GM12892 (cell line): ENCODE results near the gene RTEL1.

Source experiments
- POLR2AphosphoS5 ChIP-seq: IDR thresholded peaks from 2 replicates; pipeline ENCODE4 v1.6.1; 2011; ENCODE audit warnings: low read depth, low read length, control low read depth
- TAF1 ChIP-seq: IDR thresholded peaks from 2 replicates; pipeline ENCODE4 v1.6.1; 2011; ENCODE audit warnings: low read depth, mild to moderate bottlenecking, control low read depth, low read length, borderline replicate concordance

DNA sequence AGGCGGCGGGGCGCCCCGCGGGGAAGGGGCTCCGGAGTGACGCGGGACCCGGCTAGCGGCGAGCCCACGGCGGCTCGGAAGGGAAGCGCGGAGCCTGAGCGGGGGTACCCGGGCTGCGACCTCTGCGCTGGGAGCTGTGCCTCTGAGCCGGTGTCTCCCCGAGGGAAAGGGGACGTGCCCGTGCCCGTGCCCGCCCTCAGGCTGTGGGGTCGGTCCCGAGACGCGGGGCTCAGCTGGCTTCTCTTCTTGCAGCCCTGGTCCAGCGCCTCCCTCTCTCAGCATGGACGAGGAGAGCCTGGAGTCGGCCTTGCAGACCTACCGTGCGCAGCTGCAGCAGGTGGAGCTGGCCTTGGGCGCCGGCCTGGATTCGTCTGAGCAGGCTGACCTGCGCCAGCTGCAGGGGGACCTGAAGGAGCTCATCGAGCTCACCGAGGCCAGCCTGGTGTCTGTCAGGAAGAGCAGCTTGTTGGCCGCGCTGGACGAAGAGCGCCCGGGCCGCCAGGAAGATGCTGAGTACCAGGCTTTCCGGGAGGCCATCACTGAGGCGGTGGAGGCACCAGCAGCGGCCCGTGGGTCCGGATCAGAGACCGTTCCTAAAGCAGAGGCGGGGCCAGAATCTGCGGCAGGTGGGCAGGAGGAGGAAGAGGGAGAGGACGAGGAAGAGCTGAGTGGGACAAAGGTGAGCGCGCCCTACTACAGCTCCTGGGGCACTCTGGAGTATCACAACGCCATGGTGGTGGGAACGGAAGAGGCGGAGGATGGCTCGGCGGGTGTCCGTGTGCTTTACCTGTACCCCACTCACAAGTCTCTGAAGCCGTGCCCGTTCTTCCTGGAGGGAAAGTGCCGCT lies 50.4 kb downstream of the RTEL1 start:
- TF ChIP-seq POLR2AphosphoS5 (no peak), TAF1 (no peak)
